GM20431 (cell line): ENCODE data around the gene MAP2K5.
"Not testable (repeated sequence)": the region's sequence is repeated elsewhere in the genome, so short reads cannot be mapped to it uniquely, and the experiment has no call there.

Experiments
- in situ Hi-C: fragments of 300-500 bp; cut with MseI, MboI; formaldehyde crosslinking; loops from one replicate; pipeline ENCODE4 v1.15.0; 2020; ENCODE audit warnings: low sequenced_read_pairs; ENCODE audit not compliant: unreplicated experiment

MAP2K5 gene

DNA sequence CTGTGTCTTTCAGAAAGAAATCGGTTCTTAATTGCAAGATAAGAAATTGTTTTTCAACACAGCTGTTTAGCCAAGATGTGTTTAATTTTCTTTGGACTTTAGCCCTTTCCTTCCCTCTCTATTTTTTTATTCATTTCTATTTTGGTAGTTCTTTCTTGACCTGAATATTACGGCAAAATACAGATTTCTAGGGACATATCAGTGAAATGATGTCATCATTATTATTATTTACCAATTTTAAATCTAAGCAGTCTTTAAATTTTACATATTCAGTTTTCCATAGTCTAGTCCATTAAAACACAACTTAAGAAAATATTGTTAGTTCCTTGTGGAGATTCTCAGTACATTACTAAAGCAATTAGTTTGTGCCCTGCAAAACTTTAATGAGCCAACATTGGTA is 104.3 kb downstream of the MAP2K5 start:
- in situ Hi-C loops, result no loop called here

DNA sequence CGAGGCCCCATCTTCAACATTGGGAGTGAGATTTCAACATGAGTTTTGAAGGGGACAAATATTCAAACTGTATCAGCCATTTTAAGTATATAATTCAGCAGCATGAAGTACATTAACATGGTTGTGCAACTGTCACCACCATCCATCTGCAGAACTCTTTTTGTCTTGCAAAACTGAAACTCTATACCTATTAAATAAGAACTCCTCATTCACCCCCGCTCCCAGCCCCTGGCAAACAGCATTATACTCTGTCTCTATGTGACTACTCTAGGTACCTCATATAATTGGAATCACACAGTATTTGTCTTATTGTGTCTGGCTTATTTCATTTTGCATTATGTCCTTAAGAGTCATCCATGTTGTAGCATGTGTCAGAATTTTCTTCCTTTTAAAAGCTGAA is 110.1 kb downstream of the MAP2K5 start:
- in situ Hi-C loops, result no loop called here

DNA sequence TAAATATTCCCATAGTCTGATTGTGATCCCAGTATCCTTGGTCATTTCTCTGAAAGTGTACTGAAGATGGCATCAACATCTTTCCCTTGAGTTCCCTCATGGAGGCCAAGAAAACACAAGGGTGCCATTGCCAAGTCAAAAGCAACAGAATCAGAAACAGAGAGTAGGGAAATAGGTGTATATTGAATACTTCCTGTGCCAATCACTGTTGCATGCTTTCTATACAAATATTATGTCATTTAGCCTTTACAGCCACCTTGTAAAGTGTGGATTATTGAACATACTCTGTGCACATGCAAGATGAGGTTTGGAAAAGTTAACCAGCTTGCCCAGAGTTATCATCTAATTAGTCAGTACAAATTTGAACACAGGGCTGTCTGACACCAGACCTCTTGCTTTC is 117.9 kb downstream of the MAP2K5 start:
- in situ Hi-C loops, result no loop called here

DNA sequence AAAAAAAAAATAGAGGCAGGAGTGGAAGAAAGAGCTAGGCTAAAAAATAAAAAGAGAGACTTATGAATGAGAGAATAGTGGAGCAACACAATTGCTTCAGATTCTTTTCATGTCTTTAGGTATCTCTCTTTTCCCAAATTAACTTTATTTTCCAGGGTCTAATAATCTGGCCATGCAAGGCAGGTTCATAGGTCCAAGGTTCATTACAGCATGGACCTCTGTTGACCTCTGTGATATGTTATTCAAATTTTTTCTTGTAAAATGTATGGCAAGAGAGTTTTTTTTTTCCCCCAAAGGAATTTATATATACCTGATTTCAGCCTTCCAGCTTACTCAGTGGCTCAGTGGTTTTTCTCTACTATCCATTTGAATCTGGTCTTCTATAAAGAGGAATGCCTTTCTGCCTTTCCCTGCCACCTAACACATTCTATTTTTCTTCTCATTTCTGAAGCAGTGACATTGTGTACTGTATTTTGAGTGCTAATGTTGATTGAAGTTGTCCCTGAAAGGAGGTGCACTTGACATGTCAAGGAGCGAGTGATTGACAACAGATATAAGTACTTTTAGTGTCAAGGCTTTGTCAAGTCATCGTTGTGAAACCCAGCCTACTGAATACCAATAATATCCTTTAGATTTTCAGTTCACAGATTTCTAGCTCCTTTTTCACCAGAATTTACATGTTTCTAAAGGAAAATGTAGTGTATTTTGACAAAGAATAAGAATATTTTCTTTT is 118.5 kb downstream of the MAP2K5 start:
- in situ Hi-C loops, result no loop called here

DNA sequence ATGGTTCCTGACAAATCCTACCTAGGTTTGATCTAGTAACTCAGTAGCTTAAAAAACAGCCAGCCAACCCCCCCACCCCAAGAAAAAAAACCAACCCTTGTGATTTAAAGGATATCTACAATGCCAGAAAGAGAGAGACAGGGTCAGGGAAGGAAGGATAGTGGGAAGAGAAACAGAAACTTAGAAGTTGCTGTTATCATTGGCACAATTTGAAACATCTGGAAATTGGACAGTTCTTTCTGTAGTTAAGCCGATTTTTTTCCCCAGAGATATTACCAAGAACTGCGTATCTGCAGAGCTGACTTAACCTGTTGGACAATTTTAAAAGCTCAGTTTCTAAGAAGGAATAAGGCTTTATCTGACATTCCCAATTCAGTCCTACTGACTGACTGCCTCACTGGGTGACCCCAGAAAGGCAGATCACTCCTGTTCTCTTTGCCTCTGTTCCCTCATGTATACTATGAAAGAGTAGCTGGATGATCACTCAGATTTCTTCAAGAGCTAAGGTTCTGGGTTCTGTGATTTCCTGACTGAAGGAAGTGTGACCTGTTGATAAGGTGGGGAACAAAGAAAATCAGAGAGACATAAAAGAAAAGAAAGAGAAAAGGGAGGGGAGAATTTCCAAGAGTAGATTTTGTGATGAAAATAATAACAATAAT is 128.3 kb downstream of the MAP2K5 start:
- in situ Hi-C loops, result no loop called here

DNA sequence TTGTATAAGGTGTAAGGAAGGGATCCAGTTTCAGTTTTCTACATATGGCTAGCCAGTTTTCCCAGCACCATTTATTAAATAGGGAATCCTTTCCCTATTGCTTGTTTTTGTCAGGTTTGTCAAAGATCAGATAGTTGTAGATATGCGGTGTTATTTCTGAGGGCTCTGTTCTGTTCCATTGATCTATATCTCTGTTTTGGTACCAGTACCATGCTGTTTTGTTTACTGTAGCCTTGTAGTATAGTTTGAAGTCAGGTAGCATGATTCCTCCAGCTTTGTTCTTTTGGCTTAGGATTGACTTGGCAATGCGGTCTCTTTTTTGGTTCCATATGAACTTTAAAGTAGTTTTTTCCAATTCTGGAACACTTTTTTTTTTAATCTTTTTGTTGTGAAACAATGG is 130.3 kb downstream of the MAP2K5 start:
- in situ Hi-C loops, result not testable (repeated sequence)

DNA sequence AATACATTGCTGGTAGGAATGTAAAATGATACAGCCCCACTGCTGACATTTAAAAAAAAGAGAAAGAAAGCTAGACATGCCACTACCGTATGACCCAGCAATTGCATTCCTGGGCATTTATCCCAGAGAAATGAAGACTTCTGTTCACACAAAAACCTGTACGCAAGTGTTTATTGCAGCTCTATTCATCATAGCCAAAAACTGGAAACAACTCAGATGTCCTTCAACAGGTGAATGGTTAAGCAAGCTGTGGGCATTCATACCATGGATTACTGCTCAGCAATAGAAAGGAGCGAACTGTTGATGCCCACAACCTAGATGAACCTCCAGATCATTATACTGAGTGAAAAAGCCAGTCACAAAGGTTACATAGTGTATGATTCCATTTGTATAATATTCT is 132.5 kb downstream of the MAP2K5 start:
- in situ Hi-C loops, result no loop called here

DNA sequence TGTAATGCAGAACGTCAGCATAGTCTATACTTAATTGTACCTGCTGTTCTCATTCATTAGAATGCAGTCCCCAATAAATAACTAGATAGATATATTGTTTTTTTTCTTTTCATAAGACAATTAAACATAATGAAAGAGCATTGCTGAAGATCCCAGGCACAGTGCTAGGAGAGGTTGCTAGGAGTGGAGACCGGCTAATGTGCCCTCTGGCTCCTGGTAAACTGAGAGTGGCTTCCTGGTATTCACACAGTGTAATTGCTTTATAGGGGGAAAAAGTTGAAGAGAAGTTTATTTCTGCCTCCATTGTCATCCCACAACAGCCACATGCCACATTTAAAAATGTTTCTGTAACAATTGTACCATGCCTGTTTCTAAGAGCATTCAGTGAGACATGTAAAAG is 135.6 kb downstream of the MAP2K5 start:
- in situ Hi-C loops, result no loop called here

DNA sequence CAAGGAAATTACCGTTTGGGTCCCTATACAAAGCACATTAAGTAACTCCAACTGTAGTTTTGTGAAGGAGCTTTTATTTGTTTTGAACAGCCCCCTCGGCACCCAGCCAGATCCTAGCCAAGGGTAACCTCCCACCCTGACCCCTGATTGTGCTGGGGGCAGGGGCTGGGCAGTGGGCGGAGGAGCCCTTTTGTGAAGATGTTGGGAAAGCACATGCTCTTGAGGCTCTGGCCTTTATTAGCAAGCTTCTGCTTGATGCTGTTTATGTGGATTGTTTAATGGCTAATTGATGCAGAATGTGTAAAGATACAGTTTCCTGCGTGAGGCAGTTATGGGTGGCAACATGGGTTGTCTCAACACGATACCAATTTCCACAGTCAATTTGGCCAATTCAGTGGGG is 136.5 kb downstream of the MAP2K5 start:
- in situ Hi-C loops, result no loop called here

DNA sequence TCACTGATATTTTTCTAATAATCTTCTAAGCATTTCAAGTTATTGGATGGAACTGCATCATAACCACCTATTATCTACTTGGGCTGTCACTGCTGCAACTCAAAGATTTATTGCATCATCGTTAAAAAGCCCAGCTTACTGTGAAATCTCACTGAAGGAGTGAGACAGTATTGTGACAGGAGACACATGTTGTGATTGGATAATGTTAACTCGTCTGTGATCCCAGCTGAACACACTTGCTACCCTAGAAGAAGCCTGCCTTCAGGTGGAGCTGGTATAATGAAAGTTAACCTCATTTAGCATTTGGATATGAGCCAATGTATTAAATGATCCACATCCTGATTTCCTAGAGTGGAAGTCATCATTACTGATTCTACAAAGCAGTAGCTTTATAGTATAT is 138.1 kb downstream of the MAP2K5 start:
- in situ Hi-C loops, result no loop called here

DNA sequence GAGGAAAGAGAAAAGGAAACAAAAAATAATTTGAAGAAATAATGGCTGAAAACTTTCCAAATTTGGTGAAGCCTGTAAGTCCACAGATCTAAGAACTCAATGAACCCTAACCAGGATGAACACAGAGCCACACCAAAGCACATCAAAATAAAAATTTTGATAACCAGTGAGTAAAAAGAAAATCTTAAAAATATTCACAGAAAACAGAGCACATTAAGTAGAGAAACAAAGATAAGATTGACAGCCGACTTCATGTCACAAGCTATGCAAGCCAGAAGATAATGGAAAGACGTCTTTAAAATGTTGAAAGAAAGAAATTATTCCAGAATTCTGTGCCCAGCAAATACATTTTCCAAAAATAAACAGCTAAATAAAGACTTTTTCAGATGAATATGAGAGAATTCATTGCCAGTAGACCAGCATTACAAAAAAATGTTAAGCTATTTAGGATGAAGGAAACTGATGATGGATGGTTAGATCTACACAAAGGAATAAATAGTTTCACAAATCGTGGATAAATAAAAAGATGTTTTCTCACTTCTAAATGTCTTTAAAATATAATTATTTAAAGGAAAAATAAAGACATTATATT is 142.6 kb downstream of the MAP2K5 start:
- in situ Hi-C loops, result no loop called here

DNA sequence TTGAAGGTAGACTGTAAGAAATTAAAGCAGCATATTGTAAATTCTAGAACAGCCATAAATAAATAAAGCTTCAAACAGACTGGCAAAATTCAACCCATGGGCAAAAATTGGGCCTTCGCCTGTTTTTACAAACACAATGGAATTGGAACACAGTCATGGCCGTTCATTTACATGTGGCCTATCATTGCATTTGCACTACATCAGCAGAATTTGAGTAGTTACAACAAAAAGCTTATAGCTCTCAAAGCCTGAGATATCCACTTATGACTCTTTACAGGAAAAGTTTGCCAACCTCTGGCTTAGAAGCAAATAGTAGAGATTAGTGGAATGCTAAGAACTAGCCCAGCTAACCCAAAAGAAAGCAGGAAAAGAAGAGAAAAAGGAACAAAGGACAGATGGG is 143.2 kb downstream of the MAP2K5 start:
- in situ Hi-C loops, result no loop called here

DNA sequence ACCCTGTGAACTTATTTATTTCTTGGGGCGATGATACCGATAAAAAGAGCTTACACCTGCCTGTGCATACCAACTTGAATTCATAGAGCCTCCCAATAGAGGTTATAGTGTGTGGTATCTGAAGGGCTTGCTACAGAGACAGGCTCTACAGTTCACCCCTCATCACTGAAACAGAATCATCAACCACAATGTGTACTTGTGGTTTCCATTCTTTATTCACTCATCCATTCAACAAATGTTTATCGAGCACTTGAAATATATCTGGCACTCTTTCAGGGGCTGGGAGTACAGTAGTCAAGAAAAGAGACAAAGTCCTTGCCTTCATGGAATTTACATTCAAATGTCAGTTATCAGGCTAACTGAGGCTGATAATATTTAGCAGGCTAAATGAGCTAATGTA is 148.4 kb downstream of the MAP2K5 start:
- in situ Hi-C loops, result no loop called here

DNA sequence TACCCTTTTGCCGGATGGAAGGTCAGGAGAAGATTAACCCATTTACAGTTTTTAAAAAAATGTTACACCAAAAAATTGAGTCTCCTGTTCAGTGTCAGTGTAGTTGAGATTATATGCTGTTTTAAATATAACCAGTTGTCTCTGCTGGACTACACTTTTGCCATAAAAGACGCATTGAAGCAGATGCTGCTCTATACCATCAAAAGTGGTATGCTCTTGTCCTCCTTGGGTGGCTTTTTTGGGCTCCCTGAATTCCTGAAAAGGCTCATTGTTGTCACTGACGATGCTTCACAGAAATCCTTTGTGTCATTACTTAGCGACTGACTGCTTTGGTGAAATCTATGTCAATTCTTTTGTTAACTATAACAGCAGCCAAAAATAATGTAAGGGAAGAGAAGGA is 148.9 kb downstream of the MAP2K5 start:
- in situ Hi-C loops, result no loop called here

DNA sequence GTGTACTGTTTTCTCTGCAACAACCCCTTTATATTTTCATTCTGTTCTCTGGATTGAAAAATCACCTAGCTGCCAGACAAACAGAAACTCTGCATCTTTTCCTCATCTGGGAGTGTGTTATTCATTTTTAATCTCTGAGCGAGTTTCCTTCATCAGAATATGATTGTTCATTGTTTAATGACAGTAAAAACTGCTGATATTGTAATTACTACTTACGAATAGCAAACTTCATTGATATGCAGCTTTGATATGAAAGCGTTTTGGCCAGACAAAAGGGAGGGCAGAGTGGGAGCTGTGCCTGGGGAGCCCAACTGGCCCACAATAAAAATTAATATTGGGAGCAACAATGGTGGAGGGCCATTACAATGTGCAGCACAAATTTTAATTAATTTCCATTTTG is 150.1 kb downstream of the MAP2K5 start:
- in situ Hi-C loops, result no loop called here

DNA sequence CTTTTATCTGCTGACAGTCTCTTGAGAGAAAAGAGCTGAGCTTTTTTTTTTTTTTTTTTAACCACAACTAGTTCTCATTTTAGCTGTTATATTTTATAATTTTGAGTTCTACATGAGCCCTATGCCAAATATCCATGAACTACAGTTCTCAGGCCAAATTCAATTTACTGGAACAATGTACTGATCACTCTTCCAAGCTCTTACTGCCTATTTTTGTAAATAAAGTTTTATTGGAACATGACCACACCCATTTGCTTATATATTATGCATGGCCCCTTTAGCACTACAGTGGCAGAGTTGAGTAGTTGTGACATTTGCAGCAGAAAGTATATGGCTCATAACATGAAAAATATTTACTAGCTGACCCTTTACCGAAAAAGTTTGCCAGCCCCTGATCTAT is 153.6 kb downstream of the MAP2K5 start:
- in situ Hi-C loops, result no loop called here

DNA sequence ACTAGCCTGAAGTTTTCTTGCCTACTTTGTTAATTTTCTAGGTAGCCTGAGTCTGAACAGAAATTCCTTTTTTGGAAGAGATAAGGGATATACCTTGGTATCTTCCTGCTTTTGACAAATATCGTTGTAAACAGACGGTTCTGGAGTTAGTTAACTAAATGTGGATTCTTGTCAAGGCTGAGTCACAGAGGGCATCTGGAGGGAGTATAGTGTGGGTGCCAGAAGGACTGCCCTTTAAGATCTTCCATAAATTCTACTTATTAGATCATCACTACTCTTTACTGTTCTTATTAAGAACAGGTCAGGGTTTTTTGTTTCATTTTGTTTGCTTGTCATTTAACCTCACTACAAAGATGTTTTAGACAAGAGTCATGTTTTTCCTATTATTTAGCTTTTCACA is 157.5 kb downstream of the MAP2K5 start:
- in situ Hi-C loops, result no loop called here

DNA sequence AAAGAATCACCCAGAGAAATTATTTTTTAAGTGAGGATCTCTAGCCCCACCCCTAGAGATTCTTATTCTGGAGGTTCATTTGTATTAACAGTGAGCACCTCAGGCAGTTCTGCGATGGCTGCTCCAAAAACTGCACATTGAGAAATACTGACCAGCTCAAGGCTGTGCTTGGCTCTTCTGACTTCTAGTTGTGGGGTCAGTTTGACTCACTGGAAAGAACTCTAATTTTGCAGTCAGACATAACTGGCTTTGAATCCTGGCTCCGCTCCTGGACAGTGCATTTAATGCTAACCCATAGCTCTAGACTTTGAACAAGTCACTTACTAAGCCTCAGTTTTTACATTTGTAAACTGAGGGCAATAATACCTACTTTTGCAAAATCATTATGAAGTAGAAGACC is 159.2 kb downstream of the MAP2K5 start:
- in situ Hi-C loops, result no loop called here

DNA sequence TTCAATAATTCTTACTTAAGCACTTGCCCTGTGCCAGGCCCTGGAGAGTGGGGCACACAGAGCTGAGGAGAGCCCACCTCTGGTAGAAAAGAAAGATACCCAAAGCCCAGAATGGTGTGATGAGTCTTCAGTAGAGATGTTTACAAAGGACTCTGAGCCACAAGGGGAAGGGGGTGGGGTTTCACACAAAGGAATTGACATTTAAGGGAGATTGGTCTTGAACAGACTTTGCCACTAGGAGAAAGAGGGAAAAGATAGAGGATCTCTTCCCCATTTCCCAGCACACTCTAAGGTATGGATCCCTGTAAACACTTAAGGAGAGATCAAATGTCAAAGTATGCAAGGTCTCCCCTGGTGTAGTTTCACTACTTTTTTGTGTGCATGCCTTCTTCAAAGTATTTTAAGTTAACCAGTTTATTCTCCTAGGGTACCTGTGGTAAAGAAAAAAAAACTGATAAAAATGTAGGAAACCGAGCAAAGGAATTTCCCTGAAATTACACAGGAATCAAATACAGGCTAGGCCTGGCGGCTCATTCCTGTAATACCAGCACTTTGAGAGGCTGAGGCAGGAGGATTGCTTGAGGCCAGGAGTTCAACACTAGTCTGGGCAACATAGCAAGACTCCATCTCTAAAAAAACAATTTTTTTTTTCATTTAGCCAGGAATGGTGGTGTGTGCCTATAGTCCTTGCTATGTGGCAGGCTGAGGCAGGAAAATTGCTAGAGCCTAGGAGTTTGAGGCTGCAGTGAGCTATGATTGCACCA is 165.2 kb downstream of the MAP2K5 start:
- in situ Hi-C loops, result no loop called here

DNA sequence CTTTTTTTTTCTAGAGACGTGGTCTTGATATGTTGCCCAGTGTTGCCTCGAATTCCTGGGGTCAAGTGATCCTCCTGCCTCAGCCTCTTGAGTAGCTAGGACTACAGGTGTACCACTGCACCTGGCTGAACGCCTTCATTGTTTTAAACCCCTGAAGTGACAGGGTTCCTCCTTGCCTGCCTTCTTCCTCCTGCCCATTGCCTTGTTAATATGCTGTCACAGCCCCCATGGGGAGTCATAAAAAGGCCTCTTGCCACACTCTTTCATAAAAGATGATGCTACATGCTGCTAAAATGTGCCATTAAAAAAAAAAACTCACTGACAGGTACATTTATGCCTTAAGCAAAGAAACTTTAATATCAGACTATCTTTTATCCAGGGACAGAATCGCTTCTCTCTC is 166.0 kb downstream of the MAP2K5 start:
- in situ Hi-C loops, result no loop called here

DNA sequence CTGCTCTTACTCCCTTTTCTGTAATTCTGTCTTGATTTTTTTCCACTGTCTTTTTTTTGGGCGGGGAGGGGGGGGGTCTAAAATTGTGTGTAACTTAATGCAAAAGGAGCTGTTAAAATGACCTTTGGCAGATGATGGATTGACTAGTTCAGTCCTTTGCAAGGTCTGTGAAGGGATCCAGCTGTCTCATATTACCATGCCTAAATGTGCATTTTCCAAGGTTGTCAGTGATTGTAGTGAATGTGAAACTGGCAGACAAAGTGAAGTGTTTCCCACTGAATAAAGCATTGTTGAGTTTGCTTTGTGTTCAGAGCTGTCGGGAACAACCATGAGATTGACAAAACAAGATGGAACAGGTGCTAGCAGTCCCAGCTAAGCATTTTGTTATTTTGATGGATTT is 172.7 kb downstream of the MAP2K5 start:
- in situ Hi-C loops, result no loop called here
